ENCODE measurements around the gene ARFIP1. TPM values are rescaled to one million over a fixed set of nuclear protein-coding genes. Genes with fewer than 3 reads are reported as not detected.
"Not testable (repeated sequence)": the region's sequence is repeated elsewhere in the genome, so short reads cannot be mapped to it uniquely, and the experiment has no call there.

The ARFIP1 gene
- total RNA-seq, 4 donors from 2014 or later: 27.3 to 44.0 (median 39.2) TPM

GRCh38 chr4:152864361-152864760 lies 84.6 kb downstream of the ARFIP1 start:
- no peak for DNase-seq (ENCODE audit: low spot score in 2 of 2)

GRCh38 chr4:152866432-152866993 lies 86.8 kb downstream of the ARFIP1 start:
- not testable (repeated sequence) for DNase-seq (ENCODE audit: low spot score in 2 of 2); H3K4me1 ChIP-seq; H3K4me3 ChIP-seq; H3K27ac ChIP-seq; H3K27me3 ChIP-seq; H3K9me3 ChIP-seq
- peaks cover 0 to 22% (median 0%) of the 10 kb centered on the region in 3 donors for H3K36me3 ChIP-seq
- WGBS, 2 donors: 97 to 100% methylated on average over 8 to 20 of the region's 44 CpGs

More at GRCh38 chr4:152864361-152864760, 84.6 kb downstream of the ARFIP1 start:
- Histone ChIP-seq H3K36me3 (peaks cover 0 to 22% (median 0%) of the 10 kb centered on the region in 3 donors), H3K4me3 (no peak overlapping the region), H3K27ac (no peak overlapping the region), H3K9me3 (no peaks in the 10 kb centered on the region), H3K27me3 (no peaks in the 10 kb centered on the region), H3K4me1 (peaks cover 0 to 8% (median 0%) of the 10 kb centered on the region in 4 donors)
- no peak for TF ChIP-seq EP300 (IDR thresholded peaks at IDR 0.05)
- no peak for TF ChIP-seq POLR2A (IDR thresholded peaks at IDR 0.05)
- no peak for TF ChIP-seq CTCF (IDR thresholded peaks at IDR 0.05)
- 86% methylated on average over 2 of the region's 2 CpGs for WGBS, 2 donors

GRCh38 chr4:152870606-152871005 lies 90.9 kb downstream of the ARFIP1 start:
- no peaks in the 10 kb centered on the region for H3K4me1 ChIP-seq
- H3K4me3 ChIP-seq: no peak overlapping the region
- H3K27ac ChIP-seq: no peak overlapping the region
- no peaks in the 10 kb centered on the region for H3K9me3 ChIP-seq
- TF ChIP-seq POLR2A (IDR thresholded peaks at IDR 0.05) (no peak), EP300 (IDR thresholded peaks at IDR 0.05) (no peak), CTCF (IDR thresholded peaks at IDR 0.05) (no peak)
- H3K36me3 ChIP-seq: peaks cover 0 to 21% (median 0%) of the 10 kb centered on the region in 3 donors
- H3K27me3 ChIP-seq: no peaks in the 10 kb centered on the region
- DNase-seq (ENCODE audit: low spot score in 2 of 2): no peak
- WGBS, 2 donors: 69 to 75% methylated on average over 2 of the region's 2 CpGs

GRCh38 chr4:152875261-152875660 lies 95.5 kb downstream of the ARFIP1 start:
- Histone ChIP-seq H3K4me1 (no peaks in the 10 kb centered on the region), H3K27me3 (no peaks in the 10 kb centered on the region), H3K4me3 (no peak overlapping the region), H3K9me3 (no peaks in the 10 kb centered on the region), H3K36me3 (peaks cover 0 to 35% (median 0%) of the 10 kb centered on the region in 3 donors), H3K27ac (no peak overlapping the region)
- TF ChIP-seq EP300 (IDR thresholded peaks at IDR 0.05): no peak
- TF ChIP-seq CTCF (IDR thresholded peaks at IDR 0.05): no peak
- TF ChIP-seq POLR2A (IDR thresholded peaks at IDR 0.05): no peak
- no peak for DNase-seq (ENCODE audit: low spot score in 2 of 2)

GRCh38 chr4:152877868-152878267 lies 98.1 kb downstream of the ARFIP1 start:
- no peak for TF ChIP-seq EP300 (IDR thresholded peaks at IDR 0.05)
- no peak for TF ChIP-seq CTCF (IDR thresholded peaks at IDR 0.05)
- no peak for TF ChIP-seq POLR2A (IDR thresholded peaks at IDR 0.05)
- Histone ChIP-seq H3K4me3 (no peak overlapping the region), H3K9me3 (no peaks in the 10 kb centered on the region), H3K36me3 (peaks cover 0 to 44% (median 0%) of the 10 kb centered on the region in 3 donors), H3K4me1 (no peaks in the 10 kb centered on the region), H3K27ac (no peak overlapping the region), H3K27me3 (no peaks in the 10 kb centered on the region)
- DNase-seq (ENCODE audit: low spot score in 2 of 2): no peak
- WGBS, 2 donors: 96% methylated on average over 1 of the region's 1 CpG

GRCh38 chr4:152880263-152880662 lies 100.5 kb downstream of the ARFIP1 start:
- WGBS, 2 donors: 83 to 89% methylated on average over 2 of the region's 2 CpGs
- no peaks in the 10 kb centered on the region for H3K27me3 ChIP-seq

More at GRCh38 chr4:152880263-152880662, 100.5 kb downstream of the ARFIP1 start:
- Histone ChIP-seq H3K4me3 (no peak overlapping the region), H3K27ac (no peak overlapping the region), H3K9me3 (no peaks in the 10 kb centered on the region), H3K36me3 (peaks cover 0 to 39% (median 0%) of the 10 kb centered on the region in 3 donors), H3K4me1 (no peaks in the 10 kb centered on the region)
- no peak for TF ChIP-seq POLR2A (IDR thresholded peaks at IDR 0.05)
- TF ChIP-seq EP300 (IDR thresholded peaks at IDR 0.05): no peak
- no peak for TF ChIP-seq CTCF (IDR thresholded peaks at IDR 0.05)
- DNase-seq (ENCODE audit: low spot score in 2 of 2): no peak
